Measurements from ENCODE around the gene OFD1. TPM values are rescaled to one million over a fixed set of nuclear protein-coding genes. Genes with fewer than 3 reads are reported as not detected.

Gene OFD1
- total and polyA plus RNA-seq, 2 of the 8 experiments (the other 6 are each of a cell fraction or from before 2014, with no cell fraction given) = 8.0 to 23.4 TPM

- H2AK5ac ChIP-seq (ENCODE audit: low read depth, low read length) = no peak overlapping the region
- H3K4ac ChIP-seq (replicated peaks; ENCODE audit: insufficient read length, low read depth, low read length) = no peak overlapping the region
- H4K20me1 ChIP-seq (replicated peaks in 1 of 2; ENCODE audit: control insufficient read depth in 1 of 2, insufficient read depth in 2 of 2, low read length in 2 of 2) = peaks cover 0 to 16% of the 10 kb centered on the region in 2 experiments
- H4K5ac ChIP-seq (ENCODE audit: insufficient read length, low read depth, low read length) = no peak overlapping the region
- H3K79me2 ChIP-seq (ENCODE audit: control insufficient read depth in 1 of 2, insufficient read depth in 2 of 2, low read length in 2 of 2) = peaks cover 4 to 95% of the 10 kb centered on the region in 2 experiments
- H3K14ac ChIP-seq (ENCODE audit: insufficient read length) = no peak overlapping the region
- no peak overlapping the region for H3K18ac ChIP-seq (ENCODE audit: extremely low read depth, low read length)
- H3K56ac ChIP-seq (replicated peaks; ENCODE audit: insufficient read length, low read depth, low read length) = no peak overlapping the region
- no peak overlapping the region for H2BK20ac ChIP-seq (ENCODE audit: low read length)
- H3K9ac ChIP-seq (replicated peaks in 1 of 4; ENCODE audit: extremely low read depth in 1 of 4, low read depth in 3 of 4, low read length in 3 of 4) = no peak overlapping the region
- ChIA-PET POLR2A (ENCODE audit: partially characterized antibody) (interaction anchor here (1.5 kb wide), 1 partner anchor 52 kb away, joined by 3 read pairs; no protein-coding TSS in a partner anchor), CTCF (ENCODE audit: partially characterized antibody) (interaction anchor here (0.6 kb wide), 1 partner anchor 1803 kb away, joined by 3 read pairs; no protein-coding TSS in a partner anchor)
- H2BK12ac ChIP-seq (ENCODE audit: low read depth, low read length) = no peak overlapping the region
- DNase-seq (ENCODE audit: low read depth in 1 of 2, low spot score in 2 of 2) (no peak), FAIRE-seq (no peak)
- no peak overlapping the region for H2AFZ ChIP-seq (ENCODE audit: low read length)
- 90% methylated on average over 3 of the region's 8 CpGs; no CpG with 5 or more reads in 1 of the 2 experiments for WGBS, 2 experiments (ENCODE audit: extremely low coverage in 1 of 2, insufficient coverage in 1 of 2, insufficient read length in 1 of 2, insufficient replicate concordance in 2 of 2, low coverage in 1 of 2, low lambda C conversion rate in 2 of 2, missing lambda C conversion rate in 1 of 2)
- H2BK120ac ChIP-seq (replicated peaks; ENCODE audit: low read depth, low read length) = no peak overlapping the region
- H3K4me2 ChIP-seq (ENCODE audit: insufficient read depth in 1 of 2, low read depth in 2 of 2, low read length in 2 of 2) = no peak overlapping the region
- no peak overlapping the region for H2BK5ac ChIP-seq (ENCODE audit: low read depth, low read length)
- H2BK15ac ChIP-seq (ENCODE audit: low read length) = no peak overlapping the region
- no peaks in the 10 kb centered on the region for H3K23me2 ChIP-seq (ENCODE audit: low read depth, low read length)
- no peak overlapping the region for H3K23ac ChIP-seq (ENCODE audit: insufficient read length)
- H3K79me1 ChIP-seq (ENCODE audit: low read depth, low read length) = no peaks in the 10 kb centered on the region; the same call in 1 of the 2 replicates
- no peak overlapping the region for H3K27ac ChIP-seq (ENCODE audit: low read depth, low read length)
- no peak overlapping the region for H4K91ac ChIP-seq (replicated peaks; ENCODE audit: insufficient read length, low read length)
- no peaks in the 10 kb centered on the region; a peak in 1 of 8 replicates for H3K36me3 ChIP-seq (ENCODE audit: control insufficient read depth in 2 of 4, insufficient read depth in 4 of 4, low read length in 3 of 4)
- no peaks in the 10 kb centered on the region for H3K9me3 ChIP-seq (ENCODE audit: insufficient read depth in 2 of 2, low read depth in 1 of 2, low read length in 1 of 2)
- H3K4me3 ChIP-seq (ENCODE audit: extremely low read depth in 1 of 4, insufficient read depth in 2 of 4, low read depth in 3 of 4, low read length in 4 of 4) = no peak overlapping the region
- no peak overlapping the region for H4K8ac ChIP-seq (ENCODE audit: extremely low read depth, insufficient read depth, low read length)
- H3K4me1 ChIP-seq (replicated peaks in 1 of 4; ENCODE audit: control insufficient read depth in 3 of 4, insufficient read depth in 4 of 4, low read length in 3 of 4) = peaks cover 0 to 7% (median 3%) of the 10 kb centered on the region in 4 experiments; a peak in 4 of 7 replicates
- no peaks in the 10 kb centered on the region for H3K27me3 ChIP-seq (replicated peaks in 1 of 4; ENCODE audit: control insufficient read depth in 3 of 4, extremely low read depth in 1 of 4, insufficient read depth in 3 of 4, low read length in 3 of 4)
- TF ChIP-seq USF2 (IDR thresholded peaks at IDR 0.05; ENCODE audit: low read length) (no peak), SP2 (IDR thresholded peaks at IDR 0.05; ENCODE audit: low read length) (no peak), ATF2 (IDR thresholded peaks at IDR 0.05; ENCODE audit: low read length) (no peak), SRF (IDR thresholded peaks at IDR 0.05; ENCODE audit: low read depth, low read length) (no peak), RNF2 (IDR thresholded peaks at IDR 0.05; ENCODE audit: borderline replicate concordance, low read depth, low read length, missing control alignments, poor library complexity, severe bottlenecking) (no peak)
Observed at GRCh38 chrX:13694983-13695382, 39.6 kb upstream of the OFD1 start.

Measured in H1 (cell line).